Colonic mucosa (tissue), 4 donors: Measurements from ENCODE around the gene FXR1. TPM values are rescaled to one million over a fixed set of nuclear protein-coding genes. Genes with fewer than 3 reads are reported as not detected.
"Not testable (repeated sequence)": the region's sequence is repeated elsewhere in the genome, so short reads cannot be mapped to it uniquely, and the experiment has no call there.

Experiments
- DNase-seq: peaks from one replicate; pipeline ENCODE4 v3.0.0-alpha.2; 2020
- H3K27ac ChIP-seq: fragments of 200-600 bp; one replicate; pipeline ENCODE4 v1.8.0; 2021
- H3K27me3 ChIP-seq: fragments of 200-600 bp; one replicate; pipeline ENCODE4 v1.8.0; 2021
- H3K36me3 ChIP-seq: fragments of 200-600 bp; one replicate; pipeline ENCODE4 v1.8.0; 2021
- H3K4me1 ChIP-seq: fragments of 200-600 bp; one replicate; pipeline ENCODE4 v1.8.0; 2021; ENCODE audit warnings: mild to moderate bottlenecking
- H3K4me3 ChIP-seq: fragments of 200-600 bp; one replicate; pipeline ENCODE4 v1.8.0; 2021
- H3K9ac ChIP-seq, 2 donors: one replicate each; pipeline ENCODE4 v1.7.0; 2013; ENCODE audit warnings: control low read depth in 2 of 2, low read depth in 2 of 2, low read length in 2 of 2
- H3K9me3 ChIP-seq: fragments of 200-600 bp; one replicate; pipeline ENCODE4 v1.8.0; 2021
- intact Hi-C: fragments of 100-400 bp; cut with DNase I; formaldehyde crosslinking; loops from one replicate; pipeline ENCODE4 v1.14.1; 2022
- total RNA-seq, 2 donors: library from RNA; stranded (reverse); fragmentation: NEBNext Ultra II Directional in 1 of 2; extraction: Animal tissue kit (Norgen Biotek cat#: 25700) in 1 of 2; gene quantifications; one replicate each; pipeline ENCODE4 v1.2.1, GENCODE V29; 2021
- TF ChIP-seq, protein P1 (sequence below): fragments of 200-600 bp; IDR thresholded peaks from one replicate; pipeline ENCODE4 v1.8.0; 2022; ENCODE audit warnings: antibody characterized with exemption, mild to moderate bottlenecking
- donor health status: healthy.
- donor health status: DM: no; HTN: no; CAD: no.
- donor health status: DM: no; HTN: no; CAD: no.

Gene FXR1
- total RNA-seq, 2 donors from 2014 or later, result 74.5 to 80.3 TPM

DNA sequence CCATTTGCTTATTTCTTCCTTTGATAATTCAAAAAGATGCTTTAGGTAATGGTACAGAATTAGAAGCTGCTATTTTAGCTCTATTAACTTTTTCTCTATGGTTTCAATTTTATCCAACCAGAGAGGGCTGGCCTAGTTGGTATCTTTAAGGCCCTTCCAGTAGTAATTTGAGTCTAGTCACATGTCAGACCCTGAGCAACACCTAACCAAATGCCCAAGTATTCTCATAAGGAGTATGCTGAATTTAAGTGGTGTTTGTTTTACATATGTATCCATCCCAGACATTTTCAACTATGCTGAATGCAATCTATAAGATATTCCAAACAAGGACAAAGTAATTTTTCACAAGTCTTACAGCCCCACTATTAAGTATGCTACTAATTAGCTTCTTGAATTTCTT is 67.5 kb downstream of the FXR1 start:
- TF ChIP-seq, protein P1, sequence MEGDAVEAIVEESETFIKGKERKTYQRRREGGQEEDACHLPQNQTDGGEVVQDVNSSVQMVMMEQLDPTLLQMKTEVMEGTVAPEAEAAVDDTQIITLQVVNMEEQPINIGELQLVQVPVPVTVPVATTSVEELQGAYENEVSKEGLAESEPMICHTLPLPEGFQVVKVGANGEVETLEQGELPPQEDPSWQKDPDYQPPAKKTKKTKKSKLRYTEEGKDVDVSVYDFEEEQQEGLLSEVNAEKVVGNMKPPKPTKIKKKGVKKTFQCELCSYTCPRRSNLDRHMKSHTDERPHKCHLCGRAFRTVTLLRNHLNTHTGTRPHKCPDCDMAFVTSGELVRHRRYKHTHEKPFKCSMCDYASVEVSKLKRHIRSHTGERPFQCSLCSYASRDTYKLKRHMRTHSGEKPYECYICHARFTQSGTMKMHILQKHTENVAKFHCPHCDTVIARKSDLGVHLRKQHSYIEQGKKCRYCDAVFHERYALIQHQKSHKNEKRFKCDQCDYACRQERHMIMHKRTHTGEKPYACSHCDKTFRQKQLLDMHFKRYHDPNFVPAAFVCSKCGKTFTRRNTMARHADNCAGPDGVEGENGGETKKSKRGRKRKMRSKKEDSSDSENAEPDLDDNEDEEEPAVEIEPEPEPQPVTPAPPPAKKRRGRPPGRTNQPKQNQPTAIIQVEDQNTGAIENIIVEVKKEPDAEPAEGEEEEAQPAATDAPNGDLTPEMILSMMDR, result no peak
- intact Hi-C loops, result no loop called here
- Histone ChIP-seq H3K27me3 (no peaks in the 10 kb centered on the region), H3K27ac (no peak overlapping the region), H3K9me3 (no peaks in the 10 kb centered on the region), H3K4me1 (no peaks in the 10 kb centered on the region), H3K4me3 (no peak overlapping the region), H3K9ac (no peak overlapping the region), H3K36me3 (no peaks in the 10 kb centered on the region)
- DNase-seq, result no peak

DNA sequence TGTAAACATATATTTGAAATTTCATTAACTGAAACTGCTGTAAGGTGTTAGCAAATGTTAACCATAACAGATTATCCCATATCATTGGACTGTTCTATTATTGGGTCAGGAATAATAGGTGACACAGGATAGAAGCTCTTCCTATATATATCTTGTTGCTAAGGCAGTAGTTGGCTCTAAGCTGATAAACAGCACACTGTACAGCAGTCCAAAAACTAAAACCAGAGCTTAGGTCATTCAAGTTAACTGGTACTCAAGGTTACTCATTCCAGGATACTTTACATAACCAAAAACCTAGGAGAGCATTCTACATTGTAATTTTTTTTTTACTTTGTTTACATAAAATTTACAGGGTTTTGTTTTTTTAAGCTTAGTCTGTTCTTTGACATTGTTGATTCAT is 68.1 kb downstream of the FXR1 start:
- no peak overlapping the region for H3K9ac ChIP-seq
- H3K27ac ChIP-seq, result no peak overlapping the region
- no peaks in the 10 kb centered on the region for H3K27me3 ChIP-seq
- no peak overlapping the region for H3K4me3 ChIP-seq
- no peaks in the 10 kb centered on the region for H3K36me3 ChIP-seq
- no peak for DNase-seq
- TF ChIP-seq, protein P1, result no peak
- no peaks in the 10 kb centered on the region for H3K9me3 ChIP-seq
- intact Hi-C loops, result no loop called here
- H3K4me1 ChIP-seq, result no peaks in the 10 kb centered on the region

DNA sequence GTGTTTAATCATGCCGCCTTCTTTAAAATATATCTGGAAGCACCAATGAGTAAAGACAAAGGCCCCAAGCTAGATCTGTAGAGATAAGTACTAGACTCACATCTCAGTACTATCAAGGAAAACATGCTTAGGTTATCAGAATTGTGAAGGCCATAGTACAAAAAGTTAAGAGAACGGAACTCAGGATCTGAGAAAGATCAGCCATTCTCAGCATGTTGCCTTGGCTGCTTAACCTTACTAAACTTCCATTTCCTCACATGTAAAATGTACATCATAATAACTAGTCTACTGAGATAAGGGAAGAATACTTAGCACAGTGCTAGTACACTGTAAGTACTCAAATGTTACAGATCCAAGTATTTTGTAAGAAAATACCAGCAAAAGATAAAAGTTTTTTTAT is 69.4 kb downstream of the FXR1 start:
- Histone ChIP-seq H3K9ac (no peak overlapping the region), H3K27ac (no peak overlapping the region), H3K27me3 (no peaks in the 10 kb centered on the region), H3K9me3 (no peaks in the 10 kb centered on the region), H3K36me3 (no peaks in the 10 kb centered on the region), H3K4me3 (no peak overlapping the region), H3K4me1 (no peaks in the 10 kb centered on the region)
- intact Hi-C loops, result no loop called here
- TF ChIP-seq, protein P1, result no peak
- no peak for DNase-seq

DNA sequence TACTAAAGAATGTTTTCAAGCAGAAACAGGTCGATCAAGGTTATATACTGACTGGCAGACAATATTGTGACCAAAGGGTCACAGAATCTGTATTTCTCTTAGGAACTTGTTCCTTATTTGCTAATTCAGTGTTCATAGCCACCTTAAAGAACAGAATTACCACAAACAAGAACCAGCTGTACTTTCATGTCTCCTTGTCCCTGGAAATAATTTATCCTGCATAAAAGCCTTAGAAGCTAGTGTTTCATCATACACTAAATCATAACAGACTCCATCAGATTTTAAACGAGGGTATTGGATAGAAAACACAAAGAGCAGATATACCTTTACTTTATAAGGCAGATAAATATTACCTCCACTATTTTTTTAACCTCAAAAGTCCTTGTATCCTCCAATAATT is 70.7 kb downstream of the FXR1 start:
- Histone ChIP-seq H3K9me3 (no peaks in the 10 kb centered on the region), H3K4me1 (no peaks in the 10 kb centered on the region), H3K9ac (no peak overlapping the region), H3K36me3 (no peaks in the 10 kb centered on the region), H3K27me3 (no peaks in the 10 kb centered on the region), H3K27ac (no peak overlapping the region), H3K4me3 (no peak overlapping the region)
- TF ChIP-seq, protein P1, result no peak
- intact Hi-C loops, result no loop called here
- DNase-seq, result no peak

DNA sequence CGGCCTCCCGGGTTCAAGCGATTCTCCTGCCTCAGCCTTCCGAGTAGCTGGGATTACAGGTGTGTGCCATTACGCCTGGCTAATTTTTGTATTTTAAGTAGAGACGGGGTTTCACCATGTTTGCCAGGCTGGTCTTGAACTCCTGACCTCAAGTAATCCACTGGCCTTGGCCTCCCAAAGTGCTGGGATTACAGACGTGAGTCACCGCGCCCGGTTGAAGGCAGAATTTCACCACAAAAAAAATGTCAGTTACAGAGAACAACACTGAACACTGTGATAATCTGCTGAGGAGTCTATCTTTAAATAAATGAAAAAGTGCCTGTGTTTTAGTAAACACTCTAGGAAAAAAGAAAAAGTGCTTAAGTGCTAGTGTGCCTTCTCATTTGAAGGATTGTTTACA is 73.9 kb downstream of the FXR1 start:
- H3K9me3 ChIP-seq, intact Hi-C loops, H3K27me3 ChIP-seq, H3K36me3 ChIP-seq, H3K4me1 ChIP-seq, H3K9ac ChIP-seq, H3K4me3 ChIP-seq, H3K27ac ChIP-seq, DNase-seq: not testable (repeated sequence)

DNA sequence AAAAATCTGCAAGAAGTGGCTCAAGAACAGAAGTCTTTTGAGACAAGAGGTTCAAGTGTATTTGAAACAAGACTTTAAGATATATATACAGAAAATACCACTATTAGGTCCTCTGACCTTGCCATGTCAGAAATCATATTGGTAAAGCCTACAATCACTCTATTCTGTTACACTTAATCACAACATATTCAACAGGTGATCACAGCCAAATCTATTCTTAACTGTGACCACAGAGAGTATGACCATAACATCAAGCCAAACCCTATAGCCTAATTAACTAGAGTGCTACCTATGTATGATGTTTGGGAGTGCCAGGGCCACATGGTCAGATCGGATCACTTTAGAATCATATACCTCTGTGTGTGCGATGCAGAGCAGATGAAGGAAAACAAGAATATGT is 74.9 kb downstream of the FXR1 start:
- TF ChIP-seq, protein P1, result no peak
- Histone ChIP-seq H3K27ac (no peak overlapping the region), H3K27me3 (no peaks in the 10 kb centered on the region), H3K4me1 (no peaks in the 10 kb centered on the region), H3K9ac (no peak overlapping the region), H3K9me3 (no peaks in the 10 kb centered on the region), H3K4me3 (no peak overlapping the region), H3K36me3 (no peaks in the 10 kb centered on the region)
- intact Hi-C loops, result no loop called here
- no peak for DNase-seq
